Left cardiac atrium (tissue), 4 donors: ENCODE measurements around the gene P4HA1. TPM values are rescaled to one million over a fixed set of nuclear protein-coding genes. Genes with fewer than 3 reads are reported as not detected.
"Not testable (repeated sequence)": the region's sequence is repeated elsewhere in the genome, so short reads cannot be mapped to it uniquely, and the experiment has no call there.

Experiments used
- ATAC-seq, 2 donors: fragments of 200-7000 bp; cut with Tn5 transposase; one replicate each; pipeline ENCODE4 v1.9.1; 2020; ENCODE audit warnings: mild to moderate bottlenecking in 2 of 2, moderate library complexity in 2 of 2
- DNase-seq: peaks from one replicate; pipeline ENCODE4 v3.0.0-alpha.2; 2020
- intact Hi-C, 2 donors: fragments of 100-400 bp; cut with DNase I; formaldehyde crosslinking; loops; one replicate each; pipeline versions ENCODE4 v1.14.1 to v1.15.1; 2022 to 2023
- total RNA-seq, 2 donors: library from RNA; stranded (reverse); fragmentation: NEBNext Ultra II Directional; extraction: Animal tissue kit (Norgen Biotek cat#: 25700); gene quantifications; one replicate each; pipeline ENCODE4 v1.2.1, GENCODE V29; 2021
- donor health status: DM: no; HTN: yes; CAD: no.
- donor health status: DM: no; HTN: yes; CAD: no; lungs with severe emphysema.
- donor health status: DM: yes; HTN: yes; CAD: no.
- donor health status: Dilated cardiomyopathy.

P4HA1 gene
- total RNA-seq, 2 donors from 2014 or later: 41.0 to 51.0 TPM

DNA sequence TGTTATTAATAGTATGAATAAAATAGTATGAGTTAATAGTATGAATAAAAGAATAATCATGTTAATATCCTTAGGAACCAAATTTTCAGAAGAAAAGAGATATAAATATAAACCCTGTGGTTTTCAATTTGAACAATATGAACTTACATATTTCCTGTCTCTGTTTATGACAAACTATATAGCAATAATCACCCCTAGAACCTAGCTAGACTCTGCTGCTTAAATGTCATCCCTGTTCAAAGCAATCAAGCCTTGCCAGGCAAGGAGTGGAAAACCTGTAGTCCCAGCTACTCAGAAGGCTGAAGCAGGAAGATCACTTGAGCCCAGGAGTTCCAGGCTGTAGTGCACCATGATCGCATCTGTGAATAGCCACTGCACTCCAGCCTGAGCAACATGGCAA lies 36.5 kb downstream of the P4HA1 start:
- ATAC-seq (no peak), DNase-seq (no peak)
- intact Hi-C loops: loop anchor here in 1 of 2 donors (10.0 kb wide), 1 partner anchor 695 kb away; no protein-coding TSS in a partner anchor

DNA sequence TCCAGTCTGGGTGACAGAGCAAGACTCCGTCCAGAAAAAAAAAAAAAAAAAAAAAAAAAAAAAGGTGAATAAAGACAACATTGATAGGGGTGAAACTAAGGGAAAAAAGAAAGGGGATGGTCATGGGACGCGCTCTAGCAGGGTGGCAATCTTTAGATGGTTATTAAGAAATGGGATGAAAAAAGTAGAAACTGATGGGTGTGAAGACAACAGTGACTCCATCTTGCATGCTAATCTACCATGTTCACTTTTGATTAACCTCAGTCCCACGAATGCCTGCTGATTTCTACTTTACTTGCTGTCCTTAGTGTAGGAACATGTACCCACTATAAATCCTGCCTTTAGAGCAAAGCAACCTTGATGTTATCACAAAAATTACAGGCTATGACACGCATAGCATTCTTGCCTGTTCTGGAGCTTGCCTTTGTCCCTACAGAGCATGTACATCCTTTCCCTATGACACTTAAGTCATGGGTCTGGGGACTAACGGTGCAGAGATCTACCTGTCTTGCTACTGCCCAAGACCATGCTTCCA lies 38.5 kb downstream of the P4HA1 start:
- no peak for ATAC-seq
- intact Hi-C loops: no loop called here
- no peak for DNase-seq

DNA sequence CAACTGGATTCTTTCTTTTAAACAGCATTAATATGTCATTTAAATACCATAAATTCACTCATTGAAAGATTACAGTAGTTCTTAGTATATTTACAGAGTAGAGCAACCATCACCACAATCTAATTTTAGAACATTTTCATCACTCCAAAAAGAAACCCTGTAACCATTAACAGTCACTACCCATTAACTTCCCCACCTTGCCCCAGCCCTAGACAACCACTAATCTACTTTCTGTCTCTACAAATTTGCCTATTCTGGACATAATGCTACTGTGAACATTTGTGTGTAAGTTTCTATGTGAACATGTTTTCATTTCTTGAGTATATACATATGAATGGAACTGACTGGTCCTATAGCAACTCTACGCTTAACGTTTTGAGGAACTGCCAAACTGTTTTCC lies 42.4 kb downstream of the P4HA1 start:
- no peak for ATAC-seq
- intact Hi-C loops: no loop called here
- DNase-seq: no peak

DNA sequence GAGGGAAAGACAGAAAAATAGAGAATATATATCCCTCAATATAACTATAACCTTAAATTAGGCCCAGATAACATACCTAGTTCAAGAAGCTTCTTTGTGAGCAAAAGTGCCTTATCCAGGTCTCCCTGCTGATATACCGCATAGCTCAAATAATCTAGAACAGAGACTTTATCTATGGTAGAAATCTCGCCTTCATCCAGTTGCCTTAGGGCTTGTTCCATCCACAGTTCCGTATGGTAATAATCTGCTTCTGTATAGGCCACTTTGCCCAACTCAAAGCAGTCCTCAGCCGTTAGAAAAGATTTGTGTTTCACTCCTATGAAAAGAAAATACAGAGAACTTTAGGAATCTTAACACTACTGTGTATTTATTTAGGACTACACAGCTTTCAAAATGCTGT lies 43.4 kb downstream of the P4HA1 start:
- ATAC-seq (no peak), DNase-seq (no peak)
- intact Hi-C loops: no loop called here

DNA sequence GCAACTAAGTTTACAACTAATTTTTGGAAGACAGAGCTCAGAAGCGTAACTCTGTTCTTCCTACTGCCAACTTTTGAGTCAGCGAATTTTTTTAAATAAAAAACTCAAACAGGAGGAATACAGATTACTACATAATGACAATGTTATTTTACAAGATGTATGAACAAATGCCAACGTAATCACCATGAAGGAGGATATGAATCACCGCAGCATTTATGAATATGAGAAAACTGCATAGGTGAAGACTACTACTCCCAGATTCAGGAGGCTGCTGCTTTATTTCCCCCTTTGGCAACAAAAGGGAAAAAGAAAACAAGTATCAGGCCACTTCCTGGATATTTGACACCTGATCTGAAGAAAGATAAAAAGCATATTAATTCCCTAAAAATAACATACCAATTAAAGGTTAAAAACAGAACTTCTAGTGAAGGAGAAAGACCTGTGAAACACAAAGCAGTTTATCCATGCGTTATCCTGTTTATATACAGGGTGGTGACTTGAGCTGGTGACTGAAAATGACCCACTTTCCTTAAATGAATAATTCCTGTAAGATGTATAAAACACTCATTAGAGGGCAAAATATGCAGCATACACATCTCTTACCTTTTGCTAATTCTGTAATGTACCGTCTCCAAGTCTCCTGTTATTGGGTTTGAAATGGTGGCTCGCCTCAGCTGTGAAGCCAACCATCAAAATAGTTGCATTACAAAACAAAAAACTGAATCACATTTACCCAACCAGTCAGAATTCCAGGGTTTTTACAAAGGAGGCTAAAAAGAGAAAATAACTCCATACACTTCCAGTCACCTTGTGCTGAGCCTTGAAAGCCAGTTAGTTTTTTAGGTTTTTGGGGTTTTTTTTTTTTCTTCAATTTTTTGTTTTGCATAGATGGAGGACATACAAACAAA lies 52.0 kb downstream of the P4HA1 start:
- intact Hi-C loops: loop anchor here (5.0 to 10.0 kb wide), 2 partner anchors 37 to 100 kb away; no protein-coding TSS in a partner anchor
- ATAC-seq: peak; percentile 53 to 91

DNA sequence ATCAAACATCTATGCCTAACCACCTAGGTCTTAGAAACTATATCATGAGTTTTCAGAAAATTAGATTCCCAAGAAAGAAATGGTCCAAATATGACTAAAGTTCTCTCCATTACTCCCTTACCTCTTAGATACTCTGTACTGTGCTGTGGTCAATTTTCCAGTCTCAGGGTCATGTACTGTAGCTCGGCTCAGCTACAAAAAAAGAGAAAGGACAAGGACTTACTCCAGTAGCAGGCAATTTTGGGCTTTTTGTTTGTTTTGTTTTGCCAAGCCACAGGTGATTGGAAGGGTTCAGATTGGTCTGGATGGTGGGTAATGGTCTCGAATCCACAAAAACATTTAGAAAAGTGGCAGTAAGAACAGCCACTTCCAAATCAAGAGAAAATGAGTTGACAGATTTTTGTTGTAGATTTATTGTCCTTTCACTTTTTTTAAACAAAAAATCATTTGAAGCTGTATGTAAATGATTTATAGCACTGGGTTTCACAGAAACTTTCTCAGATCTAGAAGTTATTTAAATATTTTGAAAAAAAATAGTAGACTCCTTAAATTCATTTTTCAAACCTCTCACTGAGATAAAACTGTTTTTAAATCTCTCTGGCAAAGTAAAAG lies 52.8 kb downstream of the P4HA1 start:
- ATAC-seq (no peak), DNase-seq (no peak)
- intact Hi-C loops: loop anchor here in 1 of 2 donors (10.0 kb wide), 1 partner anchor 101 kb away; no protein-coding TSS in a partner anchor

More for the DNA sequence above, 52.0 kb downstream of the P4HA1 start:
- no peak for DNase-seq

DNA sequence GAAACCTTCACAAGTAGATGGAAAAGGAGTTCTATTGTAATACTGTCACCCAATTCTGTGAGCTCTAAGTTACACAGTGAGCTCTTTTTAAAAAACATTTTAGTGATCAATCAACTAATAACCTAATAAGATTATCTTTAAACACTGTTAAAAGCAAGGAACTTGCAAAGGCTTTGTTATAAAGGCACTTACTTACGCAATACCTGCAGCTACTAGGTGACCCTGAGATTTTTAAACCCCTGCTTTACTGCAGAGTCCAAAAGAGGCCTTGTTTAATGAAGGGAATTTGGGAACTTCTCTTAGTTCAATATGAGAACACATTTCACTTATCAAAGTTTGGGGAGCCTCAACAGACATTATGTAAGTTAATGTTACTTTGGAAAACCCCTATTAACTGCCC lies 53.3 kb downstream of the P4HA1 start:
- no peak for ATAC-seq
- intact Hi-C loops: loop anchor here in 1 of 2 donors (10.0 kb wide), 1 partner anchor 101 kb away; no protein-coding TSS in a partner anchor
- no peak for DNase-seq

DNA sequence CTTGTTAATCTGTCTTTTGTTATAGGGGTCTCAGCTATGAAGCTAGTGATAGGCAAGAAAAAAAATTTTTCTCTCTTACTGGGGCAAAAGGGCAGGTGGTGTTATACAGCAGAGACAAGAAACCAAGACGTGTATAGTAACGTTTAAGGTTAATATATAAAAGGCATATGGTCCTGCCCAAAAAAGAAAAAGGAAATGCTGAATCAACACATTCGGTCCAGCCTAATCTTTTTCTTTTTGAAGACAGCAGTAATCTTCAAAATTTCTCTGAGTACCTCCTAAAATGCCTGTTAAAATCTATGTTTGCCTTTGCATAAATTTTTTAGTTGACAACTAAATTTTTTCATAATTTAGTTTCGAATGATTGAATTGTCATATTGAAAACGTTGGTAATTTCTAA lies 54.5 kb downstream of the P4HA1 start:
- no peak for DNase-seq
- no peak for ATAC-seq
- intact Hi-C loops: loop anchor here in 1 of 2 donors (10.0 kb wide), 1 partner anchor 103 kb away; no protein-coding TSS in a partner anchor

DNA sequence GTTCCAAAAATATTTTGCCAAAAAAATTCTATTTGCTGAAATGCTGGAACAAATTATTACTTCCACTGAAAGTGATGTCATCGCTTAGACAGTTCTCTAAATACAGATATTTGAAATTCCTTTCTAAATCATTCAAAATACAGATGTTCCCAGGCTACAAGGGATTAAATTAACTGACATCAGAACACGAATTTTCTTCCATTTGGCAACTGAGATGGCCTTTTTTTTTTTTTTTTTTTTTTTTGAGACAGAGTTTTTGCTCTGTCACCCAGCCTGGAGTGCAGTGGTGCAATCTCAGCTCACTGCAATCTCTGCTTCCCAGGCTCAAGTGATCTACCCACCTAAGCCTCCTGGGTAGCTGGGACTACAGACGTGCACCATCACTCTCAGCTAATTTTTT lies 57.0 kb downstream of the P4HA1 start:
- intact Hi-C loops: loop anchor here in 1 of 2 donors (10.0 kb wide), 1 partner anchor 105 kb away; no protein-coding TSS in a partner anchor
- ATAC-seq (peak; percentile 27 to 70), DNase-seq (no peak)

DNA sequence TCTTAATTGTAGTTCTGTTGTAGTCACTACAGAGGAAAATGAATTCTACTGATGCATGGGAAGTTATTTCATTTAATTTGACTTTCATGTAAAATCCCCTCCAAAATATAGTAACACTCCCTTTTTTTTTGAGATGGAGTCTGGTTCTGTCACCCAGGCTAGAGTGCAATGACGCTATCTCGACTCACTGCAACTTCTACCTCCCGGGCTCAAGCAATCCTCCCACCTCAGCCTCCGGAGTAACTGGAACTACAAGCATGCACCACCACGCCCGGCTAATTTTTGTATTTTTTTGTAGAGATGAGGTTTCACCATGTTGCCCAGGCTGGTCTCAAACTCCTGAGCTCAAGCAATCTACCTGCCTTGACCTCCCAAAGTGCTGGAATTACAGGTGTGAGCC lies 60.4 kb downstream of the P4HA1 start:
- intact Hi-C loops, DNase-seq, ATAC-seq: not testable (repeated sequence)

DNA sequence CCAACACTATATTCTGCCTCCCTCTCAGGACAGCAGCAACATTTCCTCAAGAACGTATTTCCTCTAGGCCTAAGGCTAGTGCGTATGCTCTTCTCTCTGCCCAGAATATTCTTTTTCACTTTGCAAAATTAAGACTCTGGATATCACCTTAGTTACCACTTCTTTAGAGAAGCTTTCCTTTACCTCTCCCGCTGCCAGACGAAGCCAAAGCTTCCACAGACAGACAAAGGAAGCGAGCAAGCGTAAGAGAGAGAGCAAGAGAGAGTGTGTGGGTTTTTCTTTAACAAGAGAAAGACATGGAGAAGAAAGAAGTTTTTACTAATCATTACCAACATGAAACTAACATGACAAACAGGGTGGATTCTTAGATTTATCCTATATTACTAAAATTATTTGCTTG lies 64.1 kb downstream of the P4HA1 start:
- intact Hi-C loops: no loop called here
- ATAC-seq (no peak), DNase-seq (no peak)

DNA sequence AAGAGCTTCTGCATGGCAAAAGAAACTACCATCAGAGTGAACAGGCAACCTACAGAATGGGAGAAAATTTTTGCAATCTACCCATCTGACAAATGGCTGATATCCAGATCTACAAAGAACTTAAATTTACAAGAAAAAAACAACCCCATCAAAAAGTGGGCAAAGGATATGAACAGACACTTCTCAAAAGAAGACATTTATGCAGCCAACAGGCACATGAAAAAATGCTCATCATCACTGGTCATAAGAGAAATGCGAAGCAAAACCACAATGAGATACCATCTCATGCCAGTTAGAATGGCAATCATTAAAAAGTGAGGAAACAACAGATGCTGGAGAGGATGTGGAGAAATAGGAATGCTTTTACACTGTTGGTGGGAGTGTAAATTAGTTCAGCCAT lies 70.0 kb downstream of the P4HA1 start:
- ATAC-seq, intact Hi-C loops, DNase-seq: not testable (repeated sequence)

DNA sequence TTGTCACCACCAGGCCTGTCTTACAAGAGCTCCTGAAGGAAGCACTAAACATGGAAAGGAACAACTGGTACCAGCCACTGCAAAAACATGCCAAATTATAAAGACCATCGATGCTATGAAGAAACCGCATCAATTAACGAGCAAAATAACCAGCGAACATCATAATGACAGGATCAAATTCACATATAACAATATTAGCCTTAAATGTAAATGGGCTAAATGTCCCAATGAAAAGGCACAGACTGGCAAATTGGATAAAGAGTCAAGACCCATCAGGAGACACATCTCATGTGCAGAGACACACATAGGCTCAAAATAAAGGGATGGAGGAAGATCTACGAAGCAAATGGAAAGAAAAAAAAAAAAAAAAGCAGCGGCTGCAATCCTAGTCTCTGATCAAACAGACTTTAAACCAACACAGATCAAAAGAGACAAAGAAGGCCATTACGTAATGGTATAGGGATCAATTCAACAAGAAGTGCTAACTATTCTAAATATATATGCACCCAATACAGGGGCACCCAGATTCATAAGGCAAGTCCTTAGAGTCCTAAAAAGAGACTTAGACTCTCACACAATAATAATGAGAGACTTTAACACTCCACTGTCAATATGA lies 73.1 kb downstream of the P4HA1 start:
- not testable (repeated sequence) for DNase-seq, ATAC-seq

DNA sequence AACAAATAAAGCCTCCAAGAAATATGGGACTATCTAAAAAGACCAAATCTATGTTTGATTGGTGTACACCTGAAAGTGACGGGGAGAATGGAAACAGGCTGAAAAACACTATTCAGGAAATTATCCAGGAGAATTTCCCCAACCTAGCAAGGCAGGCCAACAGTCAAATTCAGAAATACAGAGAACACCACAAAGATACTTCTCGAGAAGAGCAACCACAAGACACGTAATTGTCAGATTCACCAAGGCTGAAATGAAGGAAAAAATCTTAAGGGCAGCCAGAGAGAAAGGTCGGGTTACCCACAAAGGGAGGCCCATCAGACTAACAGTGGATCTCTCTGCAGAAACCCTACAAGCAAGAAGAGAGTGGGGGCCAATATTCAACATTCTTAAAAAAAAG lies 73.7 kb downstream of the P4HA1 start:
- ATAC-seq, intact Hi-C loops, DNase-seq: not testable (repeated sequence)

More for the DNA sequence above, 73.1 kb downstream of the P4HA1 start:
- intact Hi-C loops: not testable (repeated sequence)

DNA sequence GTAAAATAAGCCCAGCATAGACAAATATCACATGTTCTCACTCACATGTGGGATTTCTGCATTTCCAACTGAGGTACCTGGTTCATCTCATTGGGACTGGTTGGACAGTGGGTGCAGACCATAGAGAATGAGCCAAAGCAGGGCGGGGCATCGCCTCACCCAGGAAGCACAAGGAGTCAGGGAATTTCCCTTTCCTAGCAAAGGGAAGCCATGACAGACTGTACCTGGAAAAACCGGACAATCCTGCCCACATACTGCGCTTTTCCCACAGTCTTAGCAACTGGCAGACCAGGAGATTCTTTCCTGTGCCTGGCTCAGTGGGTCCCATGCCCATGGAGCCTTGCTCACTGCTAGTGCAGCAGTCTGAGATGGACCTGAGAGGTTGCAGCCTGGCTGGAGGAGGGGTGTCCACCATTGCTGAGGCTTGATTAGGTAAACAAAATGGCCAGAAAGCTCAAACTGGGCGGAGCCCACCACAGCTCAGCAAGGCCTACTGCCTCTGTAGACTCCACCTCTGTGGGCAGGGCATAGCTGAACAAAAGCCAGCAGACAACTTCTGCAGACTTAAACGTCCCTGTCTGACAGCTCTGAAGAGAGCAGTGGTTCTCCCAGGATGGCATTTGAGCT lies 75.0 kb downstream of the P4HA1 start:
- ATAC-seq: not testable (repeated sequence)

DNA sequence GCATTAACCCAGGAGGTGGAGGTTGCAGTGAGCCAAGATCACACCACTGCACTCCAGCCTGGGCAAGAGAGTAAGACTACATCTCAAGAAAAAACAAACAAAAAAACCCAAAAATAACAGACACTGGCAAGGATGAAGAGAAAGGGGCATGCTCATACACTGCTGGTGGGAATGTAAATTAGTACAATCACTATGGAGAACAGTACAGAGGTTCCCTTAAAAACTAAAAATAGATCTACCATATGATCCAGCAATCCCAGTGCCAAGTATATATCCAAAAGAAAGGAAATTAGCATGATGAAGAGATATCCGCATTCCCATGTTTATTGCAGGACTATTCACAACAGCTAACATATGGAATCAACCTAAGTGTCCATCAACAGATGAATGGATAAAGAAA lies 75.6 kb downstream of the P4HA1 start:
- intact Hi-C loops: no loop called here
- ATAC-seq: no peak
- DNase-seq: no peak

More for the DNA sequence above, 75.0 kb downstream of the P4HA1 start:
- DNase-seq, intact Hi-C loops: not testable (repeated sequence)

DNA sequence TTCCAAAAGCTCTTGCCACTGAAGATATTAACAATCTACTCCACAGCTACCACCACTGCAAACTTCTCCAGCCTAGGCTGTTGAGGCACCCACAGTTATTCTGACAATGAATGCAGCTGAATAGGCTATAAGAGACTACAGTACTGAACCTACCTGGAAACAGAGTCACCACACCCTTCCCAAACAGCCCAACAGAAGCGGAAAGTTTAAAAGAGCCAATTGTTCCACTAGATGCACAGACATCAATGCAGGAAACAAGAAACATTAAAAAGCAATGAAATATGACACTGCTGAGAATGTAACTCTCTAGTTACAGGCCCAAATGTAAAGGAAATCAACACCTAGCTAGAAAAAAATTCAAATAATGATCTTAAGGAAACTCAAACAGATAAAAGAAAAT lies 77.6 kb downstream of the P4HA1 start:
- no peak for DNase-seq
- intact Hi-C loops: no loop called here
- no peak for ATAC-seq

DNA sequence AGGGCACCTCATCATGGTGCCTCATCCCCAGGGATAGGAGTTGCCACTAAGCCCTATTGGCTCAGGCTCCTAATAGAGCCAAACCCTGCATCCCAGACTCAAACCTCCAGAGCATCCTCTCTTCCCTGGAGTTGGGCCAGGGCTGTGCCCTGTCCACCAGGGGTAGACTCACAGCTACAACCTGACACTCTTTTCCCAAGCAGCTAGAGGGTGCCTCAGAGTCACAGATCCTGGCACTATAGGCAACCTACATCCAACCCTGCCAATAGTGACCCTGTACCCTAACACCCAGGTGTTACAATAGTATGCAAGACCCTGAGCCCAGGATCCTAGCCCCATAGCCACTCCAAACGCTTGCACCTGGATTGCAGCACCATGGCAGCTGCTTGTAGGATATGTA lies 78.0 kb downstream of the P4HA1 start:
- ATAC-seq: peak in 1 of 2 donors; percentile 19
- no peak for DNase-seq
- intact Hi-C loops: no loop called here

DNA sequence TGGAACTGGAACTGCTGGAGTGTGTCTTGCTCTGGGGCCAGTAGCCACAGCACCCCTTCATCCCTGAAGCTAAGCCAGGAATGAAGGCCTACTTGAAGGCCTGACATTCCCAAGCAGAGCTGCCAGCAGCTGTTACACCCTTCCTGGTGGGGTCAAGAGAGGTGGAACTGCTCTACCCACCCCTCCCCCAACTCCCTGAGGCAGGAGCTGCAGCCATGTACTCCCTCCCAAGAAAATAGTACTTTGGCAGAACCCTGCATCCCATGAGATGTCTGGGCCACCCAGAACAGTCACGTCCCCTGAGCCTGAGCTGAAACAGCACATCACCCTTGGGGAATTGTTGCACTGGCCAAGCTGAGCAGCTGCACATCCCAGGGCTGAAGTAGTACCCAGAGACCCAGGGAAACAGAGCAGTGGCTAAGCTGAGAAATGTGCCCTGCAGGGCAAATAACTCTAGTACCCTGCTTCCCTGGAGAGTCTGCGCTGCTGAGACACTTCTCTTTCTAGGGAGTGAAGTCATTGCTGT lies 78.6 kb downstream of the P4HA1 start:
- ATAC-seq (peak; percentile 78 to 79), DNase-seq (no peak)
- intact Hi-C loops: no loop called here
